Esophagus muscularis mucosa (tissue), 4 donors: Measurements from ENCODE around the gene TLDC2. TPM values are rescaled to one million over a fixed set of nuclear protein-coding genes. Genes with fewer than 3 reads are reported as not detected.
A peak's percentile ranks its signal among the peaks of the same experiment; 100 is the strongest.

Experiments
- DNase-seq: peaks from one replicate; pipeline ENCODE4 v3.0.0-alpha.2; 2017; ENCODE audit errors: extremely low spot score
- H3K27ac ChIP-seq, 4 donors: fragments of 200-600 bp; sonication (generic); replicated peaks in 1 of 4; 1 replicate in 3 of 4; 2 replicates in 1 of 4; pipeline ENCODE4 v1.5.1; 2016 to 2019; ENCODE audit warnings: mild to moderate bottlenecking in 1 of 4
- H3K27me3 ChIP-seq, 4 donors: fragments of 200-600 bp; sonication (generic); one replicate each; pipeline versions ENCODE4 v1.5.1 to v1.6.0; 2016 to 2019
- H3K36me3 ChIP-seq, 4 donors: fragments of 200-600 bp; sonication (generic); one replicate each; pipeline ENCODE4 v1.5.1; 2016 to 2019
- H3K4me1 ChIP-seq, 4 donors: fragments of 200-600 bp; sonication (generic); one replicate each; pipeline ENCODE4 v1.5.1; 2016 to 2019
- H3K4me3 ChIP-seq, 4 donors: fragments of 200-600 bp; sonication (generic); 1 replicate in 2 of 4; 2 replicates in 2 of 4; pipeline ENCODE4 v1.5.1; 2016 to 2019; ENCODE audit warnings: mild to moderate bottlenecking in 4 of 4, moderate library complexity in 1 of 4
- H3K9me3 ChIP-seq, 4 donors: fragments of 200-600 bp; sonication (generic); 1 replicate in 3 of 4; 2 replicates in 1 of 4; pipeline ENCODE4 v1.5.1; 2016 to 2019
- EP300 ChIP-seq: sonication (generic); formaldehyde crosslinking; IDR thresholded peaks from one replicate; pipeline ENCODE4 v1.6.1; 2017; ENCODE audit warnings: antibody characterized with exemption
- POLR2A ChIP-seq: fragments of 450-650 bp; IDR thresholded peaks from one replicate; pipeline ENCODE4 v1.6.1; 2017; ENCODE audit warnings: antibody characterized with exemption, moderate library complexity, mild to moderate bottlenecking, low read depth
- POLR2AphosphoS5 ChIP-seq, 2 donors: sonication (generic); formaldehyde crosslinking; IDR thresholded peaks; one replicate each; pipeline ENCODE4 v1.6.1; 2017; ENCODE audit warnings: antibody characterized with exemption in 2 of 2
- WGBS: methylation state at CpG from one replicate; pipeline ENCODE4 v1.1.5; 2018; 5-methylcytosine and 5-hydroxymethylcytosine counted together
- intact Hi-C: fragments of 100-400 bp; cut with DNase I; formaldehyde crosslinking; loops from one replicate; pipeline ENCODE4 v1.15.1; 2023
- total RNA-seq, 4 donors: library from RNA; depleted of rRNA; stranded (reverse); fragments of >200 nt; gene quantifications; one replicate each; pipeline versions ENCODE4 v1.1.0 to v1.2.1, GENCODE V29; 2016
- TF ChIP-seq, protein P1 (sequence below), 3 experiments: fragments of 200-600 bp in 2 of 3; fragments of 450-650 bp in 1 of 3; sonication (generic) in 2 of 3; IDR thresholded peaks; one replicate each; pipeline ENCODE4 v1.5.1; 2017 to 2019; ENCODE audit warnings: antibody characterized with exemption in 3 of 3, mild to moderate bottlenecking in 2 of 3, moderate library complexity in 1 of 3

TLDC2 gene
- total RNA-seq, 4 donors from 2014 or later, result 0.34 to 0.66 (median 0.42) TPM; not detected in 1

DNA sequence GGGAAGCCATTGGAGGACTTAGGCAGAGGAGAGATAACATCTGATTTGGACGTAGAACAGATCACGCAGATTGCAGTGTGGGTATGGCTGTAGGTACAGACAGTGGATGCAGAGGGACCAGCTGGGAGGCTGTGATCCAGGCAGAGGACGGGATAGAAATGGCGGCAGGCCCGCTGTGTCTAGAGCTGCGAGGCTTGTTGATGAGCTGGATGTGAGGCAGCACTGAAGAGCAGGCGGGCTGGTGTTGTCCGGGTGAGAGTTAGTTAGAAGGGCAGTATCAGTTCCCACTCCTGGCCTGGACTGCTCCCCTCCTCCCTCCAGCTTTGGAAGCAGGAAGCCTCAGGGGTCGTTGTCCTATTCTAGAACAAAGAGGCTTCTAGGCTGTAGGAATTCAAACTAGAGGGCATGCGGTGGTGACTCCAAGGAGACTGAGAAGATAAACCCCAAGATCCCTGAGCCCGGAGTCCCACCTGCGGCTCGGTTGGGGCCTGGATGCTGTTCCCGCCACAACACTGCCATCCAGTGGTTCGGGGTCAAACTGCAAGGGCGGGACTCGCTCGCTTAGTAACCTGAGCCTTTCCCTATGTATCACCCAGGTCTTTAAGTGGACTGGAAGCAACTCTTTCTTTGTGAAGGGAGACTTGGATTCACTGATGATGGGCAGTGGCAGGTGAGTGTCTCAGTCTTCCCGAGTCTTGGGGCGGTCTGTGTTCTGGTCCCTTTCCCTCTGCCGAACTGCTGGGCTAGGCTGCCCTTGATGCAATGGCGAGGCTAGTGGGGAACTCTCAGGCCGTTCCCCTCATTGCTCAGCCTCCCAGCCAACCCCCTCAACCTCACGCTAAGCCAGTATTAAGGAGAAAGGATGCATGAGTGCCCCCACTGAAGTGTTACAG lies 11.2 kb downstream of the TLDC2 start:
- H3K9me3 ChIP-seq, result no peaks in the 10 kb centered on the region

DNA sequence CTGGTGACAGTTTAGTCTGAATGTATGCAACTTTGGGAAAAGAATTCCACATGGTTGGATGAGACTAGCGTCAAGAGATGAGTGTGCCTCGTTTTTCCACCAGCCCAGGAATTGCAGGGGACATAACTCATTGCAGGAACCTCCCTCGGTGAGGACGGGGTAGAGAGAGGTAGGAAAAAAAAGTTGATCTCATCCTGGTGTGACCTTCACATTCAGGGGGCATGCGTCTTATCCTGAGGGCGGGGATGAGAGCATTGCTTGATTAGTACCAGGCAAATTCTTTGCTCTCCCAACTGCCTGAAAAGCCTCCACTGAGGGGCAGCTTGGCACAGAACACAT lies 11.8 kb downstream of the TLDC2 start:
- H3K36me3 ChIP-seq, result peaks cover 37 to 41% (median 39%) of the 10 kb centered on the region in 4 donors
- intact Hi-C loops, result loop anchor here (10.0 kb wide), 1 partner anchor 333 kb away; no protein-coding TSS in a partner anchor
- peaks cover 9 to 18% (median 12%) of the 10 kb centered on the region in 4 donors for H3K4me1 ChIP-seq
- H3K27ac ChIP-seq, result peak overlapping the region in 2 of 4 donors; percentile 45 to 62
- DNase-seq, result no peak
- no peak overlapping the region for H3K4me3 ChIP-seq
- WGBS, result 34% methylated on average over 6 of the region's 6 CpGs
- H3K27me3 ChIP-seq, result no peaks in the 10 kb centered on the region
- no peaks in the 10 kb centered on the region for H3K9me3 ChIP-seq
- TF ChIP-seq, protein P1, sequence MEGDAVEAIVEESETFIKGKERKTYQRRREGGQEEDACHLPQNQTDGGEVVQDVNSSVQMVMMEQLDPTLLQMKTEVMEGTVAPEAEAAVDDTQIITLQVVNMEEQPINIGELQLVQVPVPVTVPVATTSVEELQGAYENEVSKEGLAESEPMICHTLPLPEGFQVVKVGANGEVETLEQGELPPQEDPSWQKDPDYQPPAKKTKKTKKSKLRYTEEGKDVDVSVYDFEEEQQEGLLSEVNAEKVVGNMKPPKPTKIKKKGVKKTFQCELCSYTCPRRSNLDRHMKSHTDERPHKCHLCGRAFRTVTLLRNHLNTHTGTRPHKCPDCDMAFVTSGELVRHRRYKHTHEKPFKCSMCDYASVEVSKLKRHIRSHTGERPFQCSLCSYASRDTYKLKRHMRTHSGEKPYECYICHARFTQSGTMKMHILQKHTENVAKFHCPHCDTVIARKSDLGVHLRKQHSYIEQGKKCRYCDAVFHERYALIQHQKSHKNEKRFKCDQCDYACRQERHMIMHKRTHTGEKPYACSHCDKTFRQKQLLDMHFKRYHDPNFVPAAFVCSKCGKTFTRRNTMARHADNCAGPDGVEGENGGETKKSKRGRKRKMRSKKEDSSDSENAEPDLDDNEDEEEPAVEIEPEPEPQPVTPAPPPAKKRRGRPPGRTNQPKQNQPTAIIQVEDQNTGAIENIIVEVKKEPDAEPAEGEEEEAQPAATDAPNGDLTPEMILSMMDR (IDR thresholded peaks at IDR 0.05), result no peak
- TF ChIP-seq EP300 (no peak), POLR2A (no peak), POLR2AphosphoS5 (IDR thresholded peaks at IDR 0.05) (peak in 1 of 2 donors; percentile 53)

More for the DNA sequence above, 11.2 kb downstream of the TLDC2 start:
- Histone ChIP-seq H3K27ac (peak overlapping the region in 2 of 4 donors; percentile 45 to 62), H3K4me1 (peaks cover 9 to 18% (median 12%) of the 10 kb centered on the region in 4 donors), H3K36me3 (peaks cover 31 to 35% (median 33%) of the 10 kb centered on the region in 4 donors), H3K4me3 (peak overlapping the region in 1 of 4 donors; percentile 12), H3K27me3 (no peaks in the 10 kb centered on the region)
- no peak for TF ChIP-seq EP300
- TF ChIP-seq, protein P1 (IDR thresholded peaks at IDR 0.05), result peak; percentile 94 to 98 (median 97)
- peak; percentile 54 to 58 for TF ChIP-seq POLR2AphosphoS5 (IDR thresholded peaks at IDR 0.05)
- no peak for TF ChIP-seq POLR2A
- DNase-seq, result peak; percentile 96
- WGBS, result 19% methylated on average over 18 of the region's 24 CpGs
- intact Hi-C loops, result loop anchor here (10.0 kb wide), 1 partner anchor 332 kb away; no protein-coding TSS in a partner anchor

DNA sequence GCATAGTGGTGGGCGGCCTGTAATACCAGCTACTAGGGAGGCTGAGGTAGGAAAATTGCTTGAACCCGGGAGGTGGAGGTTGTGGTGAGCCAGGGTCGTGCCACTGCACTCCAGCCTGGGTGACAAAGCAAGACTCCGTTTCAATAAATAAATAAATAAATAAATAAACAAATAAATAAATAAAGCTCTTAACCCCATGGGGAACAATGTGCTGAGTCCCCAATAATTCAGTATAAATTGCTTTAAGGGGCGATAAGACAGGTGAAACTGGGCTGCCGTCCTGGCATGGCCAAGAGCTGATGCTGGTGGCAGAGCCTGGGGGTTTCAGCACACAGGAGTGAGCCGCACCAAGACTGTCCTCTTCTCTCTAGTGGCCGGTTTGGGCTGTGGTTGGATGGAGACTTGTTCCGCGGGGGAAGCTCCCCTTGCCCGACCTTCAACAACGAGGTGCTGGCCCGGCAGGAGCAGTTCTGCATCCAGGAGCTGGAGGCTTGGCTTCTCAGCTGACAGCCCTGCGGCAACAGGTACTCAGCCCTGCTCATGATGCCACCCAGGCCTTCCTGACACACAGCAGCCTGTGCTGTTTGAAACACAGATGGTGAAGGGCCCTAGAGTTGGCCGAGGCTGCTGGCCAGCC lies 13.1 kb downstream of the TLDC2 start:
- Histone ChIP-seq H3K27ac (peak overlapping the region in 1 of 4 donors; percentile 34), H3K27me3 (no peaks in the 10 kb centered on the region), H3K36me3 (peaks cover 50 to 54% (median 52%) of the 10 kb centered on the region in 4 donors), H3K9me3 (no peaks in the 10 kb centered on the region), H3K4me3 (no peak overlapping the region), H3K4me1 (peaks cover 9 to 18% (median 12%) of the 10 kb centered on the region in 4 donors)
- TF ChIP-seq EP300 (no peak), POLR2AphosphoS5 (IDR thresholded peaks at IDR 0.05) (peak in 1 of 2 donors; percentile 57), POLR2A (no peak)
- TF ChIP-seq, protein P1 (IDR thresholded peaks at IDR 0.05), result no peak
- DNase-seq, result no peak
- WGBS, result 84% methylated on average over 13 of the region's 15 CpGs
- intact Hi-C loops, result loop anchor here (10.0 kb wide), 1 partner anchor 334 kb away; no protein-coding TSS in a partner anchor

DNA sequence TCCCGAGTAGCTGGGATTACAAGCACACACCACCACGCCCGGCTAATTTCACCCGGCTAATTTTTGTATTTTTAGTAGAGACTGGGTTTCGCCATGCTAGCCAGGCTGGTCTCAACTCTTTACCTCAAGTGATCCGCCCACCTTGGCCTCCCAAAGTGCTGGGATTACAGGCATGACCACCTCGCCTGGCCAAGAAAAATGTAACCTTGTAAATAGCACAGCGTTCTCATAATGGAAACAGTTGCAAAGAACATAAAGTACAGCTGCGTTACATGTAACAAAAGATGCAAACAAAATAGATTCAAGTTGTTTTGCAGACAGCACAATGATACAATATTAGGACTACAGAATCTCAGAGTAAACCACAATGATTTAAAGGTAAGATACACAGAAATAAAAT lies 14.6 kb downstream of the TLDC2 start:
- TF ChIP-seq EP300, result no peak
- no peak for TF ChIP-seq POLR2A
- TF ChIP-seq, protein P1 (IDR thresholded peaks at IDR 0.05), result no peak
- no peak for TF ChIP-seq POLR2AphosphoS5 (IDR thresholded peaks at IDR 0.05)
- Histone ChIP-seq H3K36me3 (peaks cover 65 to 70% (median 68%) of the 10 kb centered on the region in 4 donors), H3K4me3 (no peak overlapping the region), H3K27me3 (no peaks in the 10 kb centered on the region), H3K27ac (no peak overlapping the region), H3K4me1 (peaks cover 9 to 18% (median 12%) of the 10 kb centered on the region in 4 donors), H3K9me3 (no peaks in the 10 kb centered on the region)
- intact Hi-C loops, result loop anchor here (5.0 kb wide), 1 partner anchor 37 kb away; no protein-coding TSS in a partner anchor
- WGBS, result 90% methylated on average over 9 of the region's 9 CpGs
- no peak for DNase-seq
